ENCODE data around the gene FGF9.

DNA sequence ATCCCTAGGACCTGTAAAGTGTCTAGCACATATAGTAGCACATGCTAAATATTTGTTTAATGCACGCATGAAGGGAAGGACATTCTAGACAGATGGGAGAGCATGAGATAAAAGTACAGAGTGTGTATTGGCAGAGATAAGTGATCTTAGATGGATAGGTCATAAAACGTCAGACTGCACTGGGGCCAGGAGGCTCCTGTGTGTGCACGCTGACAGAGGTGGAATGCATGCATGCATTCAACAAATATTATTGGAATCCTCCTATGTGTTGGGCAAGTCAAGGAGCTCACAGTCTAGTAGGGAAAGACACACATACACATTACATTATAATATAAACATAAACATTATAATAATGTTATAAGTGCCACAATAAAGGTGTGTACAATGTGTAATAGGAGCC is 73.3 kb downstream of the FGF9 start:
- TF ChIP-seq, protein P1, sequence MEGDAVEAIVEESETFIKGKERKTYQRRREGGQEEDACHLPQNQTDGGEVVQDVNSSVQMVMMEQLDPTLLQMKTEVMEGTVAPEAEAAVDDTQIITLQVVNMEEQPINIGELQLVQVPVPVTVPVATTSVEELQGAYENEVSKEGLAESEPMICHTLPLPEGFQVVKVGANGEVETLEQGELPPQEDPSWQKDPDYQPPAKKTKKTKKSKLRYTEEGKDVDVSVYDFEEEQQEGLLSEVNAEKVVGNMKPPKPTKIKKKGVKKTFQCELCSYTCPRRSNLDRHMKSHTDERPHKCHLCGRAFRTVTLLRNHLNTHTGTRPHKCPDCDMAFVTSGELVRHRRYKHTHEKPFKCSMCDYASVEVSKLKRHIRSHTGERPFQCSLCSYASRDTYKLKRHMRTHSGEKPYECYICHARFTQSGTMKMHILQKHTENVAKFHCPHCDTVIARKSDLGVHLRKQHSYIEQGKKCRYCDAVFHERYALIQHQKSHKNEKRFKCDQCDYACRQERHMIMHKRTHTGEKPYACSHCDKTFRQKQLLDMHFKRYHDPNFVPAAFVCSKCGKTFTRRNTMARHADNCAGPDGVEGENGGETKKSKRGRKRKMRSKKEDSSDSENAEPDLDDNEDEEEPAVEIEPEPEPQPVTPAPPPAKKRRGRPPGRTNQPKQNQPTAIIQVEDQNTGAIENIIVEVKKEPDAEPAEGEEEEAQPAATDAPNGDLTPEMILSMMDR (conservative IDR thresholded peaks at IDR 0.05; ENCODE audit: low read depth, low read length): no peak
- no peak for TF ChIP-seq EZH2 (IDR thresholded peaks at IDR 0.05; ENCODE audit: low read length, unreplicated experiment)
